BLaER1 treated with 17β-estradiol and CSF1 and Interleukin-3, amounts not matched to agents 10 nM and 100 nM (cell line): ENCODE measurements around the gene NYNRIN.
A peak's percentile ranks its signal among the peaks of the same experiment; 100 is the strongest.
"Not testable (repeated sequence)": the region's sequence is repeated elsewhere in the genome, so short reads cannot be mapped to it uniquely, and the experiment has no call there.

Source experiments
- H3K27ac ChIP-seq, 11 experiments: shearing (Covaris generic); formaldehyde crosslinking; 2 replicates each; pipeline ENCODE4 v1.8.1; 2022
- H3K27me3 ChIP-seq, 11 experiments: shearing (Covaris generic); formaldehyde crosslinking; 2 replicates each; pipeline ENCODE4 v1.8.1; 2022
- H3K36me3 ChIP-seq, 11 experiments: shearing (Covaris generic); formaldehyde crosslinking; 2 replicates each; pipeline ENCODE4 v1.8.1; 2022
- H3K4me1 ChIP-seq, 10 experiments: shearing (Covaris generic); formaldehyde crosslinking; 2 replicates each; pipeline ENCODE4 v1.8.1; 2022
- H3K4me2 ChIP-seq, 11 experiments: shearing (Covaris generic); formaldehyde crosslinking; 2 replicates each; pipeline ENCODE4 v1.8.1; 2022
- H3K4me3 ChIP-seq, 10 experiments: shearing (Covaris generic); formaldehyde crosslinking; 2 replicates each; pipeline ENCODE4 v1.8.1; 2022
- H3K9ac ChIP-seq, 11 experiments: shearing (Covaris generic); formaldehyde crosslinking; 2 replicates each; pipeline ENCODE4 v1.8.1; 2022
- H3K9me3 ChIP-seq, 11 experiments: shearing (Covaris generic); formaldehyde crosslinking; replicated peaks in 1 of 11; 2 replicates each; pipeline ENCODE4 v1.8.1; 2022
- H4K20me1 ChIP-seq, 11 experiments: shearing (Covaris generic); formaldehyde crosslinking; 2 replicates each; pipeline ENCODE4 v1.8.1; 2022
- Cebpa-rat ChIP-seq, 11 experiments: shearing (Covaris generic); IDR thresholded peaks; 2 replicates each; pipeline ENCODE4 v1.8.1; 2022

NYNRIN gene

GRCh38 chr14:24384169-24384568 lies 14.6 kb upstream of the NYNRIN start:
- no peak overlapping the region for H3K4me2 ChIP-seq
- no peak overlapping the region for H3K9ac ChIP-seq
- no peak overlapping the region for H3K4me3 ChIP-seq
- TF ChIP-seq Cebpa-rat (IDR thresholded peaks at IDR 0.05) = no peak
- peaks cover 0 to 6% (median 0%) of the 10 kb centered on the region in 10 experiments; a peak in 1 of 20 replicates for H3K4me1 ChIP-seq
- no peak overlapping the region for H3K27ac ChIP-seq
- H4K20me1 ChIP-seq = no peaks in the 10 kb centered on the region
- H3K9me3 ChIP-seq = no peaks in the 10 kb centered on the region
- H3K27me3 ChIP-seq = no peaks in the 10 kb centered on the region
- H3K36me3 ChIP-seq = no peaks in the 10 kb centered on the region

DNA sequence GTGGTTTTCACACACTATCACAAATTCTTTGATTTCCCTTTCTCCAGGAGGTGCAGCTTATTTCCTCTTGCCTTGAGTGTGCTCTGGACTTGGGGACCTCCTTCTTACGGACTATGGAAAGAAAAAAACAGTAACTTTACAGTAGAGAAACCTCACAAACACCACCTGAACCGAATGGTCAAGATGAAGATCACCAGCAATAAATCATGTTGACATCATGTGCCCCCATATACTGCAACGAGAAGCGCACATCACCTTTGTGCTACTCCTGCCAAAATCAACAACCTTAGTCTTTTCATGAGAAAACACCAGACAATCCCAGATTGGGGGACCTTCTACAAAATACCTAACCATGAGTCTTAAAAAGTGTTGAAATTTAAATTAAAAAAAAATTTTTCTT lies 13.3 kb upstream of the NYNRIN start:
- Histone ChIP-seq H3K36me3 (no peaks in the 10 kb centered on the region), H3K27ac (no peak overlapping the region), H3K4me1 (peaks cover 0 to 9% (median 1%) of the 10 kb centered on the region in 10 experiments; a peak in 14 of 20 replicates), H3K4me3 (no peak overlapping the region), H3K9me3 (no peaks in the 10 kb centered on the region), H4K20me1 (no peaks in the 10 kb centered on the region), H3K4me2 (no peak overlapping the region), H3K27me3 (no peaks in the 10 kb centered on the region), H3K9ac (no peak overlapping the region)
- TF ChIP-seq Cebpa-rat (IDR thresholded peaks at IDR 0.05) = no peak

DNA sequence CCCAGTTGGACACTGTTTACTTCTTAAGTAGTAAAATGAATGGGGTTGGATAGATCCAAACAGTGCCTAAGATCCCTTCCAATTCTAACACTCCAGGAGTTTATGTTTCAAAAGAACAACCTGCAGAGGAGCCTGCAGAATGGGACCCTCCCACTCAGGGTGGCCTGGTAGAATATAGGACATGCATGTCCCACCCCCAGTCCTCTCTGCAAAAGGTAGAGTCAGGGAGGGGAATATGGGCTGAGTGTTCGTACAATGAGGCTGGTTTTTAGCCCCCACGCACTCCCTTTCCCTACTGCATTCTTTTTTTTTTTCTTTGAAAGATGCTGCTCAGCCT lies 11.8 kb upstream of the NYNRIN start:
- H3K9ac ChIP-seq = no peak overlapping the region
- H3K9me3 ChIP-seq = no peaks in the 10 kb centered on the region
- H3K36me3 ChIP-seq = no peaks in the 10 kb centered on the region
- H3K4me3 ChIP-seq = no peak overlapping the region
- no peak overlapping the region for H3K27ac ChIP-seq
- H3K4me2 ChIP-seq = no peak overlapping the region
- peaks cover 0 to 13% (median 10%) of the 10 kb centered on the region in 10 experiments; a peak in 14 of 20 replicates for H3K4me1 ChIP-seq
- H3K27me3 ChIP-seq = no peaks in the 10 kb centered on the region
- no peaks in the 10 kb centered on the region for H4K20me1 ChIP-seq
- TF ChIP-seq Cebpa-rat (IDR thresholded peaks at IDR 0.05) = no peak

DNA sequence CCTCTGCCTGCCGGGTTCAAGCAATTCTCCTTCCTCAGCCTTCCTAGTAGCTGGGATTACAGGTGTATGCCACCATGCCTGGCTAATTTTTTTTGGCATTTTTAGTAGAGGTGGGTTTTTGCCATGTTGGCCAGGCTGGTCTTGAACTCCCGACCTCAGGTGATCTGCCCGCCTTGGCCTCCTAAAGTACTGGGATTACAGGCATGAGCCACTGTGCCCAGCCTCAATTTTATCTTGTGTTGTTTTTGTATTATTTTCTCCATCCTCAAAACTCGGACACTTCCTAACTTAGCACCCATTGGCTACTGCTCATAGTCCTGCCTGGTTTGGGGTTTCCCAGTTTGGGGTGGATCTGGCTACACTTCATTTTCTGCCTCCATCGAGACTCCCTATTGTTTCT lies 11.2 kb upstream of the NYNRIN start:
- H3K27me3 ChIP-seq, H3K4me2 ChIP-seq, H4K20me1 ChIP-seq, H3K27ac ChIP-seq, H3K4me3 ChIP-seq, H3K9me3 ChIP-seq, H3K9ac ChIP-seq, H3K36me3 ChIP-seq: not testable (repeated sequence)
- peaks cover 0 to 13% (median 10%) of the 10 kb centered on the region in 10 experiments; a peak in 14 of 20 replicates for H3K4me1 ChIP-seq

DNA sequence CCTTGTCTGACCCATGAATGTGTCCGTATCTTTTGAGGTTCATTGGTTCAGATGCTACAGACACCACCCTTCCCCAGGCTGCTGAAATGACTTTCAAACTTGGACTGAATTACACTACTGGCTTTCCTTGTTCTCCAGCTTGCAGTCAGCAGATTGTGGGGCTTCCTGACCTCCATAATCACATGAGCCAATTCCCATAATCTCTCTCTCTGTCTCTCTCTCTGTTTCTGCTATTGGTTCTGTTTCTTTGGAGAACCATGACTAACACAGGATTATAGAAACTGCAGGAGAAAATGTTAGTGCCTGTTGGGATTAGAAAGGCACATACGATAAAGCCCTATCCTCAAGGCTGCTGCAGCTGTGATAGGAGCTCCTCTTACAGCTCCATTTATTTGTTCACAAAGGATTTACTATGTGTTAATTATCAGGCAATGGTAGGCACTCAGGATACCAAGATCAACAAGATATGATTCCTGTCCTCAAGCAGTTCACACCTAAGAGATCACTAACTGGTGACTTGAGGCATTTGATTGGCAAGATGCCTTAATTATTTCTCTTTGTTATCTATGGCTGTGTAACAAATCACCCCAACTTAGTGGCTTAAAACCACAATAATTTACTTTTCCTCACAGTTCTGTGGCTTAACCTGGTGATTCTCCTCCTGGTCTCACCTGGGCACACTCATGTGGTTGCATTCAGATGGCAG lies 10.2 kb upstream of the NYNRIN start:
- Histone ChIP-seq H3K9me3 (no peaks in the 10 kb centered on the region), H3K4me1 (peaks cover 0 to 13% (median 10%) of the 10 kb centered on the region in 10 experiments; a peak in 14 of 20 replicates), H3K9ac (no peak overlapping the region), H3K27me3 (no peaks in the 10 kb centered on the region), H4K20me1 (no peaks in the 10 kb centered on the region), H3K4me2 (no peak overlapping the region), H3K4me3 (no peak overlapping the region), H3K36me3 (no peaks in the 10 kb centered on the region), H3K27ac (no peak overlapping the region)
- no peak for TF ChIP-seq Cebpa-rat (IDR thresholded peaks at IDR 0.05)

GRCh38 chr14:24389226-24389848 lies 9.5 kb upstream of the NYNRIN start:
- no peaks in the 10 kb centered on the region for H3K27me3 ChIP-seq
- no peaks in the 10 kb centered on the region for H3K36me3 ChIP-seq
- no peak overlapping the region for H3K4me3 ChIP-seq
- no peak overlapping the region for H3K27ac ChIP-seq
- H3K9ac ChIP-seq = no peak overlapping the region
- H3K4me2 ChIP-seq = no peak overlapping the region
- H3K4me1 ChIP-seq = peaks cover 0 to 13% (median 10%) of the 10 kb centered on the region in 10 experiments; a peak in 14 of 20 replicates
- TF ChIP-seq Cebpa-rat (IDR thresholded peaks at IDR 0.05) = no peak
- no peaks in the 10 kb centered on the region for H3K9me3 ChIP-seq
- H4K20me1 ChIP-seq = no peaks in the 10 kb centered on the region

DNA sequence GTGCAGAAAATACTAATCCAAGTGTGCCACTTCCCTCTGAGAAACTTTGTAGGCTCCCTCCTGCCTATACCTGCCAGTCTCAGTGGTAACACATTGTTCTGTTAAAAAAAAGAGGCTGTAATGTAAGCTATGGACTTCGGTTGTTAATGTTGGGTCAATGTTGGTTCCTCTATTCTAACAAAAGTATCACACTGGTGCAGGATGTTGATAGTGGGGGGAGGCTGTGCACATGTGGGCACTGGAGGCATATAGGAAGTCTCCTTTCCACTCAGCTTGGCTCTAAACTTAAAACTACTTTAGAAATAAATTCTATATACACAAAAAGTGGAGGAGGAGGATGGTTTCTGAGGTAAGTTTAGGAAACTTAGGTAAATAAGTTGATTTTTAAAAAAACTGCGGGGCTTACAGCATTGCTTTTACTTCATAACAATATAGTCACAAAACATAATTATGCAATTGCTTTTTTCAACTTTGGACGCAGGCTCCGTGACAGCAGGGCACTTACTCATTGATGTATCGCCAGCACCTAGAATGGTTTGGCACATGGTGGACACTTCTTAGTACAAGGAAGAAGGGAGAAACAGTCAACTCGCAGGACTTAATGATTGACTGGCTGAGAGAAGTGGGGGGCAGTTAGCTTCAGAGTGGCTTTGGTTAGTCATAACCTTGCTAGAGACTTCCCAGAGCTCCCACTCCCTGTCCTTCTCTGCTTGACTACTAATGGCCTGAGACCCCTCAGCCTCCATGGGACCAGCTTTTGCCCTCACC lies 7.9 kb upstream of the NYNRIN start:
- Histone ChIP-seq H3K9ac (no peak overlapping the region; a peak in 1 of 22 replicates), H3K4me2 (peak overlapping the region in 10 of 11 experiments; percentile 5 to 59 (median 31); a peak in 17 of 22 replicates), H3K27me3 (no peaks in the 10 kb centered on the region), H4K20me1 (no peaks in the 10 kb centered on the region), H3K4me3 (no peak overlapping the region), H3K9me3 (no peaks in the 10 kb centered on the region), H3K36me3 (no peaks in the 10 kb centered on the region), H3K4me1 (peaks cover 7 to 22% (median 19%) of the 10 kb centered on the region in 10 experiments; a peak in 19 of 20 replicates), H3K27ac (no peak overlapping the region)
- TF ChIP-seq Cebpa-rat (IDR thresholded peaks at IDR 0.05) = no peak

GRCh38 chr14:24392325-24393091 lies 6.3 kb upstream of the NYNRIN start:
- Histone ChIP-seq H3K4me1 (peaks cover 22 to 38% (median 32%) of the 10 kb centered on the region in 10 experiments), H3K4me2 (no peak overlapping the region), H3K27me3 (no peaks in the 10 kb centered on the region), H3K9me3 (no peaks in the 10 kb centered on the region), H3K27ac (no peak overlapping the region), H4K20me1 (no peaks in the 10 kb centered on the region), H3K9ac (no peak overlapping the region), H3K36me3 (no peaks in the 10 kb centered on the region), H3K4me3 (no peak overlapping the region)
- TF ChIP-seq Cebpa-rat (IDR thresholded peaks at IDR 0.05) = no peak

GRCh38 chr14:24394275-24394674 lies 4.5 kb upstream of the NYNRIN start:
- H3K4me3 ChIP-seq = no peak overlapping the region
- no peak overlapping the region for H3K27ac ChIP-seq
- no peak overlapping the region for H3K9ac ChIP-seq
- H3K27me3 ChIP-seq = no peaks in the 10 kb centered on the region
- no peaks in the 10 kb centered on the region for H3K36me3 ChIP-seq
- no peak for TF ChIP-seq Cebpa-rat (IDR thresholded peaks at IDR 0.05)
- H3K4me2 ChIP-seq = no peak overlapping the region
- no peaks in the 10 kb centered on the region for H3K9me3 ChIP-seq
- no peaks in the 10 kb centered on the region for H4K20me1 ChIP-seq
- H3K4me1 ChIP-seq = peaks cover 34 to 51% (median 44%) of the 10 kb centered on the region in 10 experiments
